Heart left ventricle (tissue), 16 donors: ENCODE results near the gene AHR. TPM values are rescaled to one million over a fixed set of nuclear protein-coding genes. Genes with fewer than 3 reads are reported as not detected.

Experiments used
- ATAC-seq, 4 donors: fragments of 200-7000 bp; cut with Tn5 transposase; one replicate each; pipeline ENCODE4 v1.9.1; 2020 to 2022; ENCODE audit warnings: moderate library complexity in 4 of 4, mild to moderate bottlenecking in 3 of 4, moderate number of reproducible peaks in 1 of 4
- DNase-seq, 5 donors: peaks; one replicate each; pipeline ENCODE4 v3.0.0-alpha.2; 2020
- H3K27ac ChIP-seq, 12 donors: fragments of 200-600 bp; sonication (generic) in 4 of 12; one replicate each; pipeline versions ENCODE4 v1.5.0 to v1.8.0; 2016 to 2022; ENCODE audit warnings: mild to moderate bottlenecking in 2 of 12
- H3K27me3 ChIP-seq, 9 donors: fragments of 200-600 bp; sonication (generic) in 2 of 9; one replicate each; pipeline versions ENCODE4 v1.5.1 to v1.8.0; 2016 to 2022; ENCODE audit warnings: mild to moderate bottlenecking in 3 of 9
- H3K36me3 ChIP-seq, 9 donors: fragments of 200-600 bp; sonication (generic) in 2 of 9; one replicate each; pipeline versions ENCODE4 v1.5.0 to v1.8.0; 2018 to 2022; ENCODE audit warnings: mild to moderate bottlenecking in 2 of 9
- H3K4me1 ChIP-seq, 12 donors: fragments of 200-600 bp; sonication (generic) in 4 of 12; one replicate each; pipeline versions ENCODE4 v1.5.0 to v1.8.0; 2016 to 2022; ENCODE audit warnings: mild to moderate bottlenecking in 3 of 12
- H3K4me3 ChIP-seq, 12 donors: fragments of 200-600 bp; sonication (generic) in 4 of 12; one replicate each; pipeline versions ENCODE4 v1.5.0 to v1.8.0; 2017 to 2022; ENCODE audit warnings: mild to moderate bottlenecking in 9 of 12, moderate library complexity in 4 of 12
- H3K9me3 ChIP-seq, 12 donors: fragments of 200-600 bp; sonication (generic) in 4 of 12; one replicate each; pipeline versions ENCODE4 v1.5.0 to v1.8.0; 2016 to 2022; ENCODE audit warnings: mild to moderate bottlenecking in 1 of 12
- CTCF ChIP-seq, 12 donors: fragments of 200-600 bp; sonication (generic) in 4 of 12; IDR thresholded peaks; one replicate each; pipeline versions ENCODE4 v1.5.0 to v1.8.0; 2018 to 2022; ENCODE audit warnings: antibody characterized with exemption in 12 of 12, mild to moderate bottlenecking in 5 of 12
- POLR2A ChIP-seq, 2 donors: fragments of 450-650 bp; IDR thresholded peaks; one replicate each; pipeline ENCODE4 v1.6.1; 2017; ENCODE audit warnings: antibody characterized with exemption in 2 of 2, mild to moderate bottlenecking in 2 of 2, moderate library complexity in 2 of 2
- WGBS, 4 donors: extraction: QIAGEN DNeasy Blood & Tissue Kit in 2 of 4; methylation state at CpG; one replicate each; pipeline versions ENCODE4 v1.1.5 to v1.1.7; 2013 to 2018; 5-methylcytosine and 5-hydroxymethylcytosine counted together
- intact Hi-C, 10 donors: fragments of 100-400 bp; cut with DNase I; formaldehyde crosslinking; loops; one replicate each; pipeline versions ENCODE4 v1.11.1 to v1.14.2; 2022
- polyA plus RNA-seq, 2 donors: library from polyadenylated mRNA; stranded (reverse); fragments of 200-250 nt; gene quantifications; one replicate each; pipeline ENCODE4 v1.2.3, GENCODE V29; 2013
- total RNA-seq, 9 donors: library from RNA; depleted of rRNA in 2 of 9; stranded (reverse); fragments of >200 nt in 2 of 9; fragmentation: NEBNext Ultra II Directional in 3 of 9; extraction: Animal tissue kit (Norgen Biotek cat#: 25700) in 3 of 9; gene quantifications; one replicate each; pipeline versions ENCODE4 v1.1.0 to v1.2.4, GENCODE V29; 2016 to 2023
- donor health status: ischemic (EF 13 %, LVEDD 7.1; RV severe dilation, severe dysfunction).
- donor health status: healthy with polysubstance abuse.
- donor health status: DM: no; HTN: yes; CAD: no.
- donor health status: DM: no; HTN: no; CAD: no.
- donor health status: ischemic (EF 25% LVEDD 6.9; RV normal size, moderate dysfunction).
- donor health status: ischemic (EF 25% LVEDD 5.7; RV mildly dilated, moderate dysfunction).
- donor health status: healthy.
- donor health status: DM: yes; HTN: yes; CAD: no.
- donor health status: ischemic (EF 35%, LVEDD 5.7; RV mildly dilated, moderate dysfunction).
- donor health status: nonischemic (EF 11% LVEDD 7.7; RV severe dilation, severe dysfunction).
- donor health status: DM: yes; HTN: yes; CAD: no.
- donor health status: PGD.
- donor health status: ischemic (EF 29% LVEDD 5.4; RV normal size, mild dysfunction).
- donor health status: nonischemic (EF 23%, LVEDD 6.1; RV moderate dilation, normal function).

Gene AHR
- total and polyA plus RNA-seq, 11 donors = 6.0 to 84.6 (median 40.8) TPM

- H3K4me1 ChIP-seq = peaks cover 0 to 49% (median 22%) of the 10 kb centered on the region in 12 donors
- no peaks in the 10 kb centered on the region for H3K27me3 ChIP-seq
- TF ChIP-seq POLR2A (IDR thresholded peaks at IDR 0.05) (no peak), CTCF (IDR thresholded peaks at IDR 0.05) (no peak)
- H3K27ac ChIP-seq = no peak overlapping the region
- ATAC-seq (no peak), DNase-seq (no peak)
- WGBS, 4 donors = 89 to 94% (median 92%) methylated on average over 2 of the region's 2 CpGs
- H3K9me3 ChIP-seq = no peaks in the 10 kb centered on the region
- H3K4me3 ChIP-seq = no peak overlapping the region
- H3K36me3 ChIP-seq = peaks cover 0 to 79% (median 46%) of the 10 kb centered on the region in 9 donors
- intact Hi-C loops = no loop called here
These were observed 26.9 kb downstream of the AHR start for GRCh38 chr7:17325364-17325763.

GRCh38 chr7:17326378-17326777 lies 27.9 kb downstream of the AHR start:
- Histone ChIP-seq H3K4me1 (peaks cover 0 to 40% (median 16%) of the 10 kb centered on the region in 12 donors), H3K36me3 (peaks cover 0 to 89% (median 56%) of the 10 kb centered on the region in 9 donors), H3K9me3 (no peaks in the 10 kb centered on the region), H3K27ac (no peak overlapping the region), H3K27me3 (no peaks in the 10 kb centered on the region), H3K4me3 (no peak overlapping the region)
- intact Hi-C loops = no loop called here
- TF ChIP-seq CTCF (IDR thresholded peaks at IDR 0.05) = no peak
- TF ChIP-seq POLR2A (IDR thresholded peaks at IDR 0.05) = no peak
- no peak for DNase-seq
- 64 to 70% (median 66%) methylated on average over 2 of the region's 2 CpGs for WGBS, 4 donors
- no peak for ATAC-seq

- H3K36me3 ChIP-seq = peaks cover 0 to 90% (median 61%) of the 10 kb centered on the region in 9 donors
- H3K4me3 ChIP-seq = no peak overlapping the region
- no peak for TF ChIP-seq CTCF (IDR thresholded peaks at IDR 0.05)
- TF ChIP-seq POLR2A (IDR thresholded peaks at IDR 0.05) = no peak
- H3K4me1 ChIP-seq = peaks cover 0 to 32% (median 14%) of the 10 kb centered on the region in 12 donors
- no peak for DNase-seq
- ATAC-seq = no peak
- no peaks in the 10 kb centered on the region for H3K9me3 ChIP-seq
- no peak overlapping the region for H3K27ac ChIP-seq
- H3K27me3 ChIP-seq = no peaks in the 10 kb centered on the region
- intact Hi-C loops = no loop called here
These were observed 30.2 kb downstream of the AHR start for GRCh38 chr7:17328641-17329040.

- DNase-seq = no peak
- no peak overlapping the region for H3K4me3 ChIP-seq
- TF ChIP-seq POLR2A (IDR thresholded peaks at IDR 0.05) = no peak
- no peak for TF ChIP-seq CTCF (IDR thresholded peaks at IDR 0.05)
- H3K4me1 ChIP-seq = peaks cover 0 to 32% (median 14%) of the 10 kb centered on the region in 12 donors
- peaks cover 0 to 91% (median 61%) of the 10 kb centered on the region in 9 donors for H3K36me3 ChIP-seq
- intact Hi-C loops = no loop called here
- no peak for ATAC-seq
- H3K9me3 ChIP-seq = no peaks in the 10 kb centered on the region
- H3K27ac ChIP-seq = no peak overlapping the region
- no peaks in the 10 kb centered on the region for H3K27me3 ChIP-seq
These were observed 31.0 kb downstream of the AHR start for GRCh38 chr7:17329440-17329839.
